Subcutaneous adipose tissue (tissue), 4 donors: ENCODE data around the gene POC1B. TPM values are rescaled to one million over a fixed set of nuclear protein-coding genes. Genes with fewer than 3 reads are reported as not detected.

Experiments
- total RNA-seq, 4 donors: library from RNA; depleted of rRNA; stranded (reverse); fragments of >200 nt; gene quantifications; one replicate each; pipeline ENCODE4 v1.1.0, GENCODE V29; 2016
- TF ChIP-seq, protein P1 (sequence below): fragments of 450-650 bp; IDR thresholded peaks from one replicate; pipeline ENCODE4 v1.5.1; 2016; ENCODE audit warnings: low read depth, mild to moderate bottlenecking, control low read depth, antibody characterized with exemption, moderate library complexity

The POC1B gene
- total RNA-seq, 4 donors from 2014 or later: 17.9 to 29.7 (median 23.0) TPM

DNA sequence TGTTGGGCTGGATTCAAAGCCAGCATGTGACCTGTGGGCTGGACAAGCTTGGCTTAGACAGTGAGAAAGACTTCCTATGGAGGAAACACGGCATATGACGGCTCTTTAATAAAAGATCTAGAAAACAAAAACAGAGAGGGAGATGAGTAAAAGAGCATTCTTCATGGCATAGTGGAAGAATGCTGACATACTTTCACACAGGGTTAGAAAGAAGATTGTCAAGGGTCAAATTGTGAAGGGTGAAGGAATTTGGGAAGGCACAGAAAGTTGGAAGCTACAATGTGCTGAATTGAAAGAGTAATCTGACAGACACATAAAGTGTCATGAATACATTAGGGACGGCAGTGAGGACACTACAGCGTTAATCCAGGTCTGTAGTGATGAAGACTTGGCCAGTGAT is 64.7 kb downstream of the POC1B start:
- TF ChIP-seq, protein P1, sequence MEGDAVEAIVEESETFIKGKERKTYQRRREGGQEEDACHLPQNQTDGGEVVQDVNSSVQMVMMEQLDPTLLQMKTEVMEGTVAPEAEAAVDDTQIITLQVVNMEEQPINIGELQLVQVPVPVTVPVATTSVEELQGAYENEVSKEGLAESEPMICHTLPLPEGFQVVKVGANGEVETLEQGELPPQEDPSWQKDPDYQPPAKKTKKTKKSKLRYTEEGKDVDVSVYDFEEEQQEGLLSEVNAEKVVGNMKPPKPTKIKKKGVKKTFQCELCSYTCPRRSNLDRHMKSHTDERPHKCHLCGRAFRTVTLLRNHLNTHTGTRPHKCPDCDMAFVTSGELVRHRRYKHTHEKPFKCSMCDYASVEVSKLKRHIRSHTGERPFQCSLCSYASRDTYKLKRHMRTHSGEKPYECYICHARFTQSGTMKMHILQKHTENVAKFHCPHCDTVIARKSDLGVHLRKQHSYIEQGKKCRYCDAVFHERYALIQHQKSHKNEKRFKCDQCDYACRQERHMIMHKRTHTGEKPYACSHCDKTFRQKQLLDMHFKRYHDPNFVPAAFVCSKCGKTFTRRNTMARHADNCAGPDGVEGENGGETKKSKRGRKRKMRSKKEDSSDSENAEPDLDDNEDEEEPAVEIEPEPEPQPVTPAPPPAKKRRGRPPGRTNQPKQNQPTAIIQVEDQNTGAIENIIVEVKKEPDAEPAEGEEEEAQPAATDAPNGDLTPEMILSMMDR: no peak

DNA sequence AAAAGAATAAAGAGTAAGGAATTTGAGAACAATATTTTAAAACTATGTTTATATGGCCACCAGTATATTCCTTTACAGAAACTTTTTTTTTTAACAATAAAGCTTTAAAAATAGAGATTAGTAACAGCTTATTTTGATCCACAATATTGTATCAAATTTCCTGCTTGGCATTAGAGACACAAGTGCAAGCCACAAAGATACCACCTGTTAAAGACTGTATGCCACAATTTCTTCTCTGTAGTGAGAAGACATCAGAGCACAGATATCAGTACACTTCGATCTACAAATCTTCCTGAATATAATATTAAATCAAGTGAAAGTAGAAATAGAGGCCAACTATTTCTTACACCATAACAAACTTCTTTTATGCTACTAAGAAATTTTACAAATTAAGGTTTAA is 69.3 kb downstream of the POC1B start:
- TF ChIP-seq, protein P1: no peak

DNA sequence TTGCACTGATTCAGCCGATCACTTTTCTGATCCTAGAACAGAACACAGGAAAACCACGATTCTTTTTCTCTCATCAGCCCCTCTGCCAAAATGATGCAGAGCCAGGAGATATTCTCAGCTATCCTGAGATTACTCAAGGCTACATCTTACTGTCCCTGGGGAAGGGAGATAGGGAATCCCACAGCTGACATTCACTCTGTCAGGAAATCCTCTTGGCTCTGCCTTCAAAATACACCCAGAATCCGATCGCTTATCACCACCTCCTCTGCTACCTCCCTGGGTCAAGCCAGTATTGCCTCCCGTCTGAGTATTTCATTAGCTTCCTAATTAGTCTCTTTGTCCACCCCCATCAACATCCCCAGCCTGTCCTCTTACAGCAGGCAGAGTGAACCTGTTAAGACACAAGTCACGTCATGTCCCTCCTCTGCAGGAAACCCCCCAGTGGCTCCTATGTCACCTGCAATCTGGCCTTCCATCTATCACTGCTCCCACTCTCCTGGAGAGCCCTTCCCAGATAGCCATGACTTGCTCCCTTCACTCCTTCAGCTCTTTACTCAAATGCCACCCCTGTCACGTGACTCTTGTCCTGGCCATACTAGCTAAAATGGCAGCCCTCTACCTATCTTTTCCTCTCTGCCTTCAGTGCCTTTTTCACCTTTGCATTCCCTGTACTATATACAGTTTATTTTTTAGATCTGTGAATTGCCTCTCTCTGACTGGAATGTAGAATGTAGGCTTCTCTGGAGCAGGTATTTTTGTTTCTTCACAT is 71.6 kb downstream of the POC1B start:
- TF ChIP-seq, protein P1: no peak

DNA sequence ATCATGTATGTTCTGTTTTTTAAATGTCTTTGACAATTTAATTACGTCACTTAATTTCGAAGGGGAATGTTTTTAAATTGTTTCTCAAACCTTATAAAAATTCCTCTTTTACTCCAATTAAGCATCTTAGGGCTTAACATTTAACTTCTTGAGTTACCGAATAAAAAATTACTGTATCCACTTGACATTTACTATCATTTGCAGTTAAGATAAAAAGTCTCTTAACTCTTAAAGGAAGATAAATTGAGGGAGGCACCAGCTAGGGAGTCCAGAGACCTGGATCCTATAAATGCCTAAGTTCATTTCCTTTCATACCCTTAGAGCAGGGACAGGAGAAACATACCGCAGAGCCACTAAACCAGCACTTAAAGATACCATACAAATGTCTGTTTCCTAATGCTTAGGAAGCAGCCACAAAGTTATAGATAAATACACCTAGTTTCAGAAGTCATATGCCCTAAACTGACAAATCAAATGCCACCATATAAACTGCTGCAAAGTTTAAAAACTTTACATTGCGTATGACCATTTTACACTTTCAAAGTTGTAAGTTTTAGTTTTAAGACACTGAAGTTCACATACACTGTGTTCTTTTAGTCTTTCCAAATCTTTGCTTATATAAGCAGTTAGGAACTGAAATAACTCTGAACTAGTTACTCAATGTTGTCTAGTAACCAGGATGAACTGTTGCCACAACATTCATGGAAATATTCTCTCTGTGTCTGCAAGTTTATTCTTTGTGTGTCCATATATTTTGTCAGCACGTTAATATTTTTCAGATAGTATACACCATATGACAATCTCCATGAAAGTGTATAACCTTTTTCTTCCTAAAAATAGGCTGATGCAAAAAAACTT is 72.5 kb downstream of the POC1B start:
- TF ChIP-seq, protein P1: no peak

DNA sequence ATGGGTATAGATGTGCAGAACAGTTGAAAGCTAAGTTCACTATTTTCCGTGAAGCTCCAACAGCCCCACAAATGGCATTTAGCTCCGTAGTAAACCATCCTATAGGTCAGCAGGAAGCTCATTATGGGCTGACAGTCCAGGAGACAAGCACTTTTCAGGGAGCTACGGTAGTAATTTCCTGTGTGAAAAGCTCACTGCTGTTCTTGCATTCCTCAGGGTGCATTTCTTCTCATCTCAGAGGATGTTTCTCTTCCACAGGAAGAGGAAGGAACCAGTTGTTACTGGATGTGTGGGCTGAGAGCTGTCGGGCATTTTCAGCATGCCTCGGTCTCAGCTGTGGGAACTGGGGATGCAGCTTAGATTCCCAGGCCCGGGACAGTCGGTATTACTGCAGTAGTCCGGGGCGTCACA is 74.0 kb downstream of the POC1B start:
- TF ChIP-seq, protein P1: no peak

DNA sequence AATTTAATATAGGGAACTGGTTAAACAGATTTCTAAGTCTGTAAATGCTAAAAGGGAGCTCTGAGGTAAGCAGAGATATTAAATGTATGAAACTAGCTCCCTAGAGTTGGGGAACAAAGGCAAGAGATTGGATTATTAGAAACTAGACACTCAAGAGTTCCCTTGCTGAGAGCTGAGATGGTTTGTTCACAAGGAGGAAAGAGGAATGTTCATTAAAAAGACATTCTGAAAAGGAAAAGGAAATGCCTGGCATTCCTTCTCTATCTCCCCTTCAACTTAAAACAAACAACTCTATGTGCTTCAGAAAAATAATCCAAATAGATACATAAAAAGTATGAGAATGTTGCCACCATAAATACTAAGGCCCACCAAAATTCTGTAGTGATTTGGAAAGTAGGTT is 74.9 kb downstream of the POC1B start:
- TF ChIP-seq, protein P1: no peak

DNA sequence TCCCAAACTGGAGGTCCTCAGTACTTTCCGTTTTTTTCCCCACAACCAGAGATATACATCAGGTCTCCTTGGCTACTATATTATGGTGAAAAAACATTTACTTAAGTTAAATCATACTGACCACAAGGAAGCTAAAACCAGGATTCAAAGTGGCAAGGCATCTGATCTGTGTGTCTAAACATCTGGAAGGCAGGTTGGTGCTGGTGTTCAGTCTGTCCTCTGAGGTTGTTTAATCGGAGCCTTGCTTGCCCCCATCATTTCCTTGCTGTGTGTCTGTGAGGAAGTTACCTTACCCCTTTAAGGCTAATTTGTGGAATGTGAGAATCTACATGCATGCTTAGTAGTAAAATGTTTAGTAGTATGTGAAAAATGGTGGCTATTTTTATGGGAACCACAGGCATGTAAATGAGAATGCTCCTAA is 76.9 kb downstream of the POC1B start:
- TF ChIP-seq, protein P1: no peak
